A549 (cell line): Measurements from ENCODE around the gene CCDC102B. TPM values are rescaled to one million over a fixed set of nuclear protein-coding genes. Genes with fewer than 3 reads are reported as not detected.
A peak's percentile ranks its signal among the peaks of the same experiment; 100 is the strongest.

Experiments used
- ATAC-seq, 2 experiments: fragments of 200-7000 bp in 1 of 2; fragments of >200 bp in 1 of 2; cut with Nextera tagmentation in 1 of 2; cut with Tn5 transposase in 1 of 2; 3 replicates each; pipeline versions ENCODE4 v1.8.0 to v1.9.1; 2018 to 2020; ENCODE audit warnings: mild to moderate bottlenecking in 1 of 2, moderate library complexity in 1 of 2
- CTCF ChIA-PET: fragments of 300-600 bp; sonication (Branson Sonifier 250); formaldehyde crosslinking; extraction: SDS; loops from one replicate; lab custom pipeline; 2021; ENCODE audit warnings: antibody characterized with exemption, inconsistent platforms; lab: Yijun Ruan, JAX
- POLR2A ChIA-PET: fragments of 350-600 bp; formaldehyde crosslinking; extraction: SDS; loops from one replicate; lab custom pipeline; 2021; ENCODE audit warnings: antibody characterized with exemption, inconsistent platforms; lab: Yijun Ruan, JAX
- DNase-seq, 2 experiments: peaks; one replicate each; pipeline versions ENCODE4 v3.0.0 to v3.0.0-alpha.2; 2011 to 2016; ENCODE audit warnings: low read depth in 1 of 2, low spot score in 1 of 2
- FAIRE-seq: peaks from 2 replicates; lab custom pipeline; 2011; peaks lifted over from hg19 to GRCh38; lab: Jason Lieb, UNC
- H3K27ac ChIP-seq, 2 experiments: fragments of >200 bp; sonication (Bioruptor Twin); formaldehyde crosslinking; 3 replicates each; pipeline ENCODE4 v1.5.1; 2016 to 2017
- H3K4me1 ChIP-seq: fragments of >200 bp; sonication (Bioruptor Twin); formaldehyde crosslinking; 3 replicates; pipeline ENCODE4 v1.6.1; 2016
- H3K4me2 ChIP-seq: fragments of >200 bp; sonication (Bioruptor Twin); formaldehyde crosslinking; 3 replicates; pipeline ENCODE4 v1.6.1; 2016
- H3K4me3 ChIP-seq: fragments of >200 bp; sonication (Bioruptor Twin); formaldehyde crosslinking; 3 replicates; pipeline ENCODE4 v1.5.1; 2016
- H3K9me3 ChIP-seq: fragments of >200 bp; sonication (Bioruptor Twin); formaldehyde crosslinking; 3 replicates; pipeline ENCODE4 v1.6.1; 2016
- ATOH8 ChIP-seq: fragments of 250-450 bp; sonication (Bioruptor Pico); IDR thresholded peaks from 2 replicates; pipeline ENCODE4 v1.5.0; 2020; ENCODE audit warnings: low read depth, mild to moderate bottlenecking, moderate library complexity
- CBX8 ChIP-seq: fragments of 200-600 bp; sonication (generic); IDR thresholded peaks from 2 replicates; pipeline ENCODE4 v1.6.1; 2016
- ELK1 ChIP-seq: fragments of 150-350 bp; IDR thresholded peaks from 2 replicates; pipeline ENCODE4 v1.6.1; 2014; ENCODE audit warnings: low read depth, mild to moderate bottlenecking, low read length
- EP300 ChIP-seq, 2 experiments: fragments of >200 bp; sonication (Bioruptor Twin); formaldehyde crosslinking; IDR thresholded peaks; 2 replicates in 1 of 2; 3 replicates in 1 of 2; pipeline ENCODE4 v1.6.1; 2016 to 2017
- FOSL2 ChIP-seq, 2 experiments: fragments of 450-650 bp in 1 of 2; fragments of >200 bp in 1 of 2; sonication (Bioruptor Twin) in 1 of 2; formaldehyde crosslinking; IDR thresholded peaks; 2 replicates each; pipeline versions ENCODE4 v1.5.0 to v1.6.1; 2016 to 2020; ENCODE audit warnings: mild to moderate bottlenecking in 1 of 2, moderate library complexity in 1 of 2
- HDAC2 ChIP-seq: fragments of 200-600 bp; sonication (generic); IDR thresholded peaks from 2 replicates; pipeline ENCODE4 v1.6.1; 2016
- HES2 ChIP-seq: fragments of >200 bp; sonication (Bioruptor Twin); formaldehyde crosslinking; IDR thresholded peaks from 2 replicates; pipeline ENCODE4 v1.6.1; 2016
- HOXB13 ChIP-seq: fragments of 250-450 bp; sonication (Bioruptor Pico); IDR thresholded peaks from 2 replicates; pipeline ENCODE4 v1.5.0; 2020; ENCODE audit warnings: low read depth, mild to moderate bottlenecking, moderate library complexity
- JUN ChIP-seq, 2 experiments: fragments of >200 bp; sonication (Bioruptor Twin); formaldehyde crosslinking; IDR thresholded peaks; 2 replicates in 1 of 2; 3 replicates in 1 of 2; pipeline ENCODE4 v1.6.1; 2016 to 2017
- KDM1A ChIP-seq: fragments of 200-600 bp; sonication (generic); IDR thresholded peaks from 2 replicates; pipeline ENCODE4 v1.6.1; 2016; ENCODE audit warnings: low read depth, mild to moderate bottlenecking
- MAFK ChIP-seq: fragments of 450-650 bp; IDR thresholded peaks from 2 replicates; pipeline ENCODE4 v1.6.1; 2014; ENCODE audit not compliant: partially characterized antibody
- MAX ChIP-seq: IDR thresholded peaks from 2 replicates; pipeline ENCODE4 v1.6.1; 2012
- MYC ChIP-seq: IDR thresholded peaks from 2 replicates; pipeline ENCODE4 v1.6.1; 2012; ENCODE audit warnings: mild to moderate bottlenecking, inconsistent platforms, low read length, improper control_type of control experiment, borderline replicate concordance
- NR3C1 ChIP-seq: fragments of >200 bp; sonication (Bioruptor Twin); formaldehyde crosslinking; IDR thresholded peaks from 3 replicates; pipeline ENCODE4 v1.6.1; 2017
- POLR2AphosphoS2 ChIP-seq: conservative IDR thresholded peaks from 2 replicates; pipeline ENCODE4 v1.6.1; 2012; ENCODE audit warnings: low read length, improper control_type of control experiment, inconsistent platforms
- RARB ChIP-seq: fragments of 250-450 bp; sonication (Bioruptor Pico); IDR thresholded peaks from 2 replicates; pipeline ENCODE4 v1.8.0; 2021; ENCODE audit warnings: mild to moderate bottlenecking, moderate library complexity
- RCOR1 ChIP-seq: fragments of 150-350 bp; IDR thresholded peaks from 2 replicates; pipeline ENCODE4 v1.6.1; 2014; ENCODE audit warnings: antibody characterized with exemption, low read length, low read depth
- RNF2 ChIP-seq: fragments of 200-600 bp; sonication (generic); IDR thresholded peaks from 2 replicates; pipeline ENCODE4 v1.6.1; 2016; ENCODE audit warnings: low read depth, mild to moderate bottlenecking, antibody characterized with exemption, moderate library complexity, borderline replicate concordance
- SREBF2 ChIP-seq: fragments of 450-650 bp; IDR thresholded peaks from 2 replicates; pipeline ENCODE4 v1.6.1; 2014; ENCODE audit warnings: mild to moderate bottlenecking, moderate library complexity
- TFCP2L1 ChIP-seq: fragments of 250-450 bp; sonication (Bioruptor Pico); IDR thresholded peaks from 2 replicates; pipeline ENCODE4 v1.5.0; 2021; ENCODE audit warnings: mild to moderate bottlenecking
- TP53 ChIP-seq: fragments of 250-450 bp; sonication (Bioruptor Pico); IDR thresholded peaks from 2 replicates; pipeline ENCODE4 v1.5.0; 2021; ENCODE audit warnings: mild to moderate bottlenecking, moderate library complexity
- USF2 ChIP-seq: fragments of 450-650 bp; IDR thresholded peaks from 2 replicates; pipeline ENCODE4 v1.6.1; 2014; ENCODE audit warnings: antibody characterized with exemption
- ZC3H11A ChIP-seq: fragments of 450-650 bp; IDR thresholded peaks from 2 replicates; pipeline ENCODE4 v1.6.1; 2014; ENCODE audit warnings: antibody characterized with exemption, mild to moderate bottlenecking
- ZFP36 ChIP-seq: fragments of 450-650 bp; IDR thresholded peaks from 2 replicates; pipeline ENCODE4 v1.6.1; 2014; ENCODE audit warnings: borderline replicate concordance; ENCODE audit not compliant: partially characterized antibody
- ZNF302 ChIP-seq: fragments of 250-450 bp; sonication (Bioruptor Pico); IDR thresholded peaks from 2 replicates; pipeline ENCODE4 v1.9.0; 2021; ENCODE audit warnings: inconsistent platforms, mild to moderate bottlenecking, moderate library complexity
- ZSCAN20 ChIP-seq: fragments of 250-450 bp; sonication (Bioruptor Pico); IDR thresholded peaks from 2 replicates; pipeline ENCODE4 v1.8.0; 2022; ENCODE audit warnings: mild to moderate bottlenecking, moderate library complexity
- WGBS: methylation state at CpG from one replicate; pipeline ENCODE4 v1.1.6; 2017; ENCODE audit errors: missing lambda C conversion rate; 5-methylcytosine and 5-hydroxymethylcytosine counted together
- polyA plus RNA-seq, 4 experiments: library from polyadenylated mRNA; depleted of rRNA in 3 of 4; stranded (reverse); fragments of >200 nt; fragmentation: RNase III in 1 of 4; extraction: RNeasy Plus Mini Kit Qiagen cat#74134 plus additional on column Dnase treatment in 1 of 4; gene quantifications; 2 replicates in 3 of 4; 3 replicates in 1 of 4; pipeline ENCODE4 v1.2.3, GENCODE V29; 2011 to 2017

Gene CCDC102B
- polyA plus RNA-seq, 2 of the 4 experiments (the other 2 are of a cell fraction), result 1.2 to 1.6 TPM

- ATAC-seq (no peak), FAIRE-seq (no peak), DNase-seq (no peak)
- WGBS, result 6% methylated on average over 3 of the region's 3 CpGs
- no peaks in the 10 kb centered on the region for H3K4me1 ChIP-seq
- no peaks in the 10 kb centered on the region for H3K9me3 ChIP-seq
- no peak overlapping the region for H3K27ac ChIP-seq
- H3K4me3 ChIP-seq, result no peak overlapping the region
- no peak for TF ChIP-seq HDAC2
- TF ChIP-seq ELK1, result no peak
- TF ChIP-seq FOSL2 (IDR thresholded peaks at IDR 0.05), result no peak
- TF ChIP-seq FOSL2 (CRISPR knock-in tag; IDR thresholded peaks at IDR 0.05), result no peak
- no peak for TF ChIP-seq MYC
- TF ChIP-seq JUN (IDR thresholded peaks at IDR 0.05), result no peak
- TF ChIP-seq KDM1A, result no peak
- no peak for TF ChIP-seq USF2
- no peak for TF ChIP-seq HOXB13 (CRISPR knock-in tag)
- no peak for TF ChIP-seq MAX
- TF ChIP-seq CBX8, result no peak
- no peak for TF ChIP-seq TFCP2L1
- TF ChIP-seq ZSCAN20 (CRISPR knock-in tag), result no peak
- TF ChIP-seq NR3C1, result no peak
- TF ChIP-seq ZFP36, result no peak
- TF ChIP-seq SREBF2, result no peak
- TF ChIP-seq RNF2, result no peak
- TF ChIP-seq MAFK, result no peak
- CTCF ChIA-PET, result no interaction called here
- POLR2A ChIA-PET, result no interaction called here
- H3K4me2 ChIP-seq, result no peak overlapping the region
Measured at GRCh38 chr18:69071680-69072079, 273.8 kb downstream of the CCDC102B start.

- 0% methylated on average over 2 of the region's 2 CpGs for WGBS
- ATAC-seq, result no peak
- no peak for DNase-seq
- H3K4me1 ChIP-seq, result no peaks in the 10 kb centered on the region
- no peak overlapping the region for H3K27ac ChIP-seq
- POLR2A ChIA-PET, result no interaction called here
- peak; percentile 84 for TF ChIP-seq MAFK
- TF ChIP-seq POLR2AphosphoS2, result no peak
- no peaks in the 10 kb centered on the region for H3K9me3 ChIP-seq
- CTCF ChIA-PET, result no interaction called here
- no peak overlapping the region for H3K4me3 ChIP-seq
- H3K4me2 ChIP-seq, result no peak overlapping the region
- no peak for FAIRE-seq
Measured at GRCh38 chr18:69081846-69082245, 284.0 kb downstream of the CCDC102B start.

- peak; percentile 42 for TF ChIP-seq MAFK
- TF ChIP-seq ZNF302 (CRISPR knock-in tag), result no peak
- Histone ChIP-seq H3K9me3 (no peaks in the 10 kb centered on the region), H3K4me3 (no peak overlapping the region), H3K27ac (no peak overlapping the region), H3K4me2 (no peak overlapping the region), H3K4me1 (no peaks in the 10 kb centered on the region)
- FAIRE-seq, result no peak
- POLR2A ChIA-PET, result no interaction called here
- DNase-seq, result no peak
- ATAC-seq, result no peak
- 0% methylated on average over 1 of the region's 1 CpG for WGBS
- CTCF ChIA-PET, result no interaction called here
Measured at GRCh38 chr18:69082499-69082898, 284.6 kb downstream of the CCDC102B start.

GRCh38 chr18:69085951-69086350, 288.1 kb downstream of the CCDC102B start:
- no peak overlapping the region for H3K4me2 ChIP-seq
- WGBS, result 42% methylated on average over 5 of the region's 5 CpGs
- no peak for ATAC-seq
- H3K4me1 ChIP-seq, result no peaks in the 10 kb centered on the region
- CTCF ChIA-PET, result no interaction called here
- no peak for FAIRE-seq
- no peak for DNase-seq
- POLR2A ChIA-PET, result no interaction called here
- TF ChIP-seq USF2 (no peak), ATOH8 (CRISPR knock-in tag) (no peak), RCOR1 (no peak), EP300 (IDR thresholded peaks at IDR 0.05) (no peak), HOXB13 (CRISPR knock-in tag) (no peak), TFCP2L1 (no peak), TP53 (CRISPR knock-in tag) (no peak), JUN (IDR thresholded peaks at IDR 0.05) (no peak), RNF2 (no peak), POLR2AphosphoS2 (no peak), RARB (CRISPR knock-in tag) (no peak), ZC3H11A (no peak), ELK1 (no peak), HES2 (no peak), ZSCAN20 (CRISPR knock-in tag) (no peak), MYC (no peak)
- TF ChIP-seq, all 56 proteins: peak for 0
- H3K27ac ChIP-seq, result no peak overlapping the region
- no peak overlapping the region for H3K4me3 ChIP-seq
- no peaks in the 10 kb centered on the region for H3K9me3 ChIP-seq
